HepG2 (cell line): ENCODE data around the gene AFG1L. TPM values are rescaled to one million over a fixed set of nuclear protein-coding genes. Genes with fewer than 3 reads are reported as not detected.

ENCODE experiments used
- DPF2 ChIP-seq: sonication (generic); formaldehyde crosslinking; IDR thresholded peaks from 2 replicates; pipeline ENCODE4 v1.4.0; 2020; ENCODE audit warnings: mild to moderate bottlenecking, low read depth, missing genetic modification reagents, borderline replicate concordance
- EP300 ChIP-seq, 3 experiments: sonication (generic) in 1 of 3; formaldehyde crosslinking in 1 of 3; IDR thresholded peaks; 2 replicates each; pipeline versions ENCODE4 v1.5.1 to v1.6.1; 2011 to 2020; ENCODE audit warnings: low read depth in 2 of 3, low read length in 2 of 3, borderline replicate concordance in 1 of 3, improper control_type of control experiment in 1 of 3, mild to moderate bottlenecking in 1 of 3, missing genetic modification reagents in 1 of 3, moderate library complexity in 1 of 3
- ERF ChIP-seq: IDR thresholded peaks from 2 replicates; pipeline ENCODE4 v1.6.1; 2018; ENCODE audit warnings: missing biosample characterization, missing genetic modification reagents
- FOXK1 ChIP-seq: sonication (generic); formaldehyde crosslinking; IDR thresholded peaks from 2 replicates; pipeline ENCODE4 v1.4.0; 2020; ENCODE audit warnings: low read depth, missing genetic modification reagents, borderline replicate concordance
- GRHL1 ChIP-seq: sonication (generic); formaldehyde crosslinking; conservative IDR thresholded peaks from 2 replicates; pipeline ENCODE4 v1.8.0; 2022; ENCODE audit warnings: missing genetic modification reagents
- HOXA3 ChIP-seq: sonication (generic); formaldehyde crosslinking; IDR thresholded peaks from 2 replicates; pipeline ENCODE4 v1.5.0; 2020; ENCODE audit warnings: missing genetic modification reagents
- IKZF5 ChIP-seq: IDR thresholded peaks from 2 replicates; pipeline ENCODE4 v1.6.1; 2018; ENCODE audit warnings: missing genetic modification reagents, mild to moderate bottlenecking, missing compliant biosample characterization
- KLF16 ChIP-seq, 2 experiments: sonication (generic) in 1 of 2; formaldehyde crosslinking in 1 of 2; IDR thresholded peaks; 2 replicates each; pipeline versions ENCODE4 v1.6.1 to v1.8.0; 2016 to 2023; ENCODE audit warnings: missing genetic modification reagents in 2 of 2, missing compliant biosample characterization in 1 of 2
- MATR3 ChIP-seq: sonication (generic); formaldehyde crosslinking; IDR thresholded peaks from 2 replicates; pipeline ENCODE4 v1.4.0; 2020; ENCODE audit warnings: missing genetic modification reagents
- MTA3 ChIP-seq: sonication (generic); formaldehyde crosslinking; IDR thresholded peaks from 2 replicates; pipeline ENCODE4 v1.4.0; 2020; ENCODE audit warnings: missing genetic modification reagents
- NFKBIZ ChIP-seq: IDR thresholded peaks from 2 replicates; pipeline ENCODE4 v1.6.1; 2018; ENCODE audit warnings: missing genetic modification reagents, missing compliant biosample characterization
- PRMT3 ChIP-seq: sonication (generic); formaldehyde crosslinking; IDR thresholded peaks from 2 replicates; pipeline ENCODE4 v1.8.1; 2022; ENCODE audit warnings: low read depth, mild to moderate bottlenecking, moderate library complexity, missing genetic modification reagents, borderline replicate concordance
- SALL2 ChIP-seq: sonication (generic); formaldehyde crosslinking; IDR thresholded peaks from 2 replicates; pipeline ENCODE4 v1.8.1; 2023; ENCODE audit warnings: mild to moderate bottlenecking, missing genetic modification reagents, inconsistent platforms
- SMAD3 ChIP-seq: sonication (generic); formaldehyde crosslinking; IDR thresholded peaks from 2 replicates; pipeline ENCODE4 v1.4.0; 2020; ENCODE audit warnings: missing genetic modification reagents
- ZNF142 ChIP-seq: sonication (generic); formaldehyde crosslinking; IDR thresholded peaks from 2 replicates; pipeline ENCODE4 v1.4.0; 2020; ENCODE audit warnings: missing genetic modification reagents
- ZNF292 ChIP-seq: sonication (generic); formaldehyde crosslinking; IDR thresholded peaks from 2 replicates; pipeline ENCODE4 v1.8.1; 2022; ENCODE audit warnings: mild to moderate bottlenecking, low read depth, missing genetic modification reagents, borderline replicate concordance
- ZNF557 ChIP-seq: sonication (generic); formaldehyde crosslinking; IDR thresholded peaks from 2 replicates; pipeline ENCODE4 v1.4.0; 2020; ENCODE audit warnings: missing genetic modification reagents
- ZNF800 ChIP-seq: sonication (generic); formaldehyde crosslinking; IDR thresholded peaks from 2 replicates; pipeline ENCODE4 v1.4.0; 2020; ENCODE audit warnings: missing genetic modification reagents
- ZSCAN12 ChIP-seq: sonication (generic); formaldehyde crosslinking; IDR thresholded peaks from 2 replicates; pipeline ENCODE4 v1.9.0; 2021; ENCODE audit warnings: mild to moderate bottlenecking, missing genetic modification reagents
- polyA plus RNA-seq, 8 experiments: library from polyadenylated mRNA; depleted of rRNA in 3 of 8; stranded (reverse) in 7 of 8; unstranded in 1 of 8; fragments of >200 nt; fragmentation: Illumina TruSeq in 4 of 8; extraction: Trizol in 4 of 8; gene quantifications; 2 replicates each; pipeline versions ENCODE4 v1.2.1 to v1.2.3, GENCODE V29; 2011 to 2016; ENCODE audit warnings: low read depth in 4 of 8, missing spikeins in 1 of 8, mixed read lengths in 1 of 8; ENCODE audit not compliant: insufficient read depth in 1 of 8
- total RNA-seq, 5 experiments: library from RNA; depleted of rRNA; stranded (reverse); fragments of >200 nt; fragmentation: Illumina TruSeq; extraction: Trizol; gene quantifications; 2 replicates each; pipeline ENCODE4 v1.2.3, GENCODE V29; 2016; ENCODE audit warnings: low read depth in 1 of 5

The AFG1L gene
- total and polyA plus RNA-seq, 2 of the 13 experiments (the other 11 are each of a cell fraction or from before 2014, with no cell fraction given), result 3.1 to 14.0 TPM

- TF ChIP-seq ZNF142 (no peak), ZNF800 (CRISPR knock-in tag) (no peak; the same call in 1 of the 2 replicates), EP300 (IDR thresholded peaks at IDR 0.05; ENCODE audit: low read depth in 2 of 2, low read length in 2 of 2) (peak in 1 of 2 experiments; percentile 31; a peak in 1 of 4 replicates), EP300 (CRISPR knock-in tag; IDR thresholded peaks at IDR 0.05; ENCODE audit: borderline replicate concordance) (0 out of 2 replicates have a peak, but pooled peaks have one; percentile 13), ZNF557 (0 out of 2 replicates have a peak, but pooled peaks have one; percentile 32), MATR3 (CRISPR knock-in tag) (no peak), KLF16 (CRISPR knock-in tag; IDR thresholded peaks at IDR 0.05) (peak in 1 of 2 experiments; percentile 77; a peak in 2 of 4 replicates), ERF (CRISPR knock-in tag) (peak; percentile 55; the same call in 1 of the 2 replicates), PRMT3 (CRISPR knock-in tag) (no peak), SALL2 (CRISPR knock-in tag) (no peak), GRHL1 (no peak), ZSCAN12 (CRISPR knock-in tag) (no peak), FOXK1 (CRISPR knock-in tag) (peak; percentile 57; the same call in 1 of the 2 replicates), SMAD3 (CRISPR knock-in tag) (peak; percentile 38; the same call in 1 of the 2 replicates), ZNF292 (CRISPR knock-in tag) (no peak), DPF2 (CRISPR knock-in tag) (no peak), IKZF5 (CRISPR knock-in tag) (peak; percentile 44; the same call in 1 of the 2 replicates), HOXA3 (CRISPR knock-in tag) (peak; percentile 61; the same call in 1 of the 2 replicates), MTA3 (CRISPR knock-in tag) (no peak), NFKBIZ (CRISPR knock-in tag) (no peak)
These were observed 267.7 kb downstream of the AFG1L start (continued) for GRCh38 chr6:108562503-108562993.
